Mucosa of descending colon (tissue), 3 donors: Measurements from ENCODE around the gene SIRPG. TPM values are rescaled to one million over a fixed set of nuclear protein-coding genes. Genes with fewer than 3 reads are reported as not detected.

Experiments
- ATAC-seq: fragments of 200-7000 bp; cut with Tn5 transposase; one replicate; pipeline ENCODE4 v1.9.1; 2020; ENCODE audit warnings: mild to moderate bottlenecking, moderate library complexity
- DNase-seq, 3 donors: peaks; one replicate each; pipeline ENCODE4 v3.0.0-alpha.2; 2020
- H3K36me3 ChIP-seq: fragments of 200-600 bp; one replicate; pipeline ENCODE4 v1.8.0; 2021; ENCODE audit warnings: low read depth, mild to moderate bottlenecking
- H3K4me1 ChIP-seq: fragments of 200-600 bp; one replicate; pipeline ENCODE4 v1.8.0; 2021; ENCODE audit warnings: low read depth, mild to moderate bottlenecking
- H3K4me3 ChIP-seq: fragments of 200-600 bp; one replicate; pipeline ENCODE4 v1.8.0; 2021; ENCODE audit warnings: mild to moderate bottlenecking
- H3K9me3 ChIP-seq: fragments of 200-600 bp; one replicate; pipeline ENCODE4 v1.8.0; 2021; ENCODE audit warnings: mild to moderate bottlenecking
- intact Hi-C, 2 donors: fragments of 100-400 bp; cut with DNase I in 1 of 2; cut with micrococcal nuclease in 1 of 2; formaldehyde crosslinking; loops; one replicate each; pipeline versions ENCODE4 v1.11.0 to v1.11.1; 2022; cut with DNase I, micrococcal nuclease
- total RNA-seq, 3 donors: library from RNA; stranded (reverse); fragmentation: NEBNext Ultra II Directional in 2 of 3; extraction: Animal tissue kit (Norgen Biotek cat#: 25700) in 2 of 3; gene quantifications; one replicate each; pipeline versions ENCODE4 v1.2.1 to v1.2.4, GENCODE V29; 2021 to 2023
- TF ChIP-seq, protein P1 (sequence below): fragments of 200-600 bp; IDR thresholded peaks from one replicate; pipeline ENCODE4 v1.8.0; 2022; ENCODE audit warnings: antibody characterized with exemption, mild to moderate bottlenecking
- donor health status: DM: no; HTN: no; CAD: no; lungs with moderate emphysema.
- donor health status: DM: no; HTN: no; CAD: no.
- donor health status: DM: no; HTN: yes; CAD: no.

SIRPG gene
- total RNA-seq, 3 donors from 2014 or later, result 1.1 to 1.7 (median 1.2) TPM

DNA sequence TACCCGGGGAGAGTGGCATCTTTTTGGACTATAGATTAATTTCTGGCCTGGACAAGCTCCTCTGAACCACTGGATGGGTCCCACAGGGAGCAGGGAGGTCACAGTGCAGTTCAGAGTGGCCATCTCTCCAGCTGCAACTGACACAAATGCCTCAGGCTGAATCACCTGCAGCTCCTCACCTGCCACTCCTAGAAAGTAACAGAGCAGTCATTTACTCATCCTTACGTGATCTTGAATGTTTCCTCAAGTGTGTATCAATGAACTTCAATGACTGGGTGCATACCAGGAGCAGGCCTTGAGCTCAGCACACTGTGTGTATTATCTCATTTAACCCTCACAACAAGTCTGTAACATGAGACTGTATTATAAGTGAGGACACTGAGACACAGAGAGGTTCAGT, 40.0 kb upstream of the SIRPG start:
- TF ChIP-seq, protein P1, sequence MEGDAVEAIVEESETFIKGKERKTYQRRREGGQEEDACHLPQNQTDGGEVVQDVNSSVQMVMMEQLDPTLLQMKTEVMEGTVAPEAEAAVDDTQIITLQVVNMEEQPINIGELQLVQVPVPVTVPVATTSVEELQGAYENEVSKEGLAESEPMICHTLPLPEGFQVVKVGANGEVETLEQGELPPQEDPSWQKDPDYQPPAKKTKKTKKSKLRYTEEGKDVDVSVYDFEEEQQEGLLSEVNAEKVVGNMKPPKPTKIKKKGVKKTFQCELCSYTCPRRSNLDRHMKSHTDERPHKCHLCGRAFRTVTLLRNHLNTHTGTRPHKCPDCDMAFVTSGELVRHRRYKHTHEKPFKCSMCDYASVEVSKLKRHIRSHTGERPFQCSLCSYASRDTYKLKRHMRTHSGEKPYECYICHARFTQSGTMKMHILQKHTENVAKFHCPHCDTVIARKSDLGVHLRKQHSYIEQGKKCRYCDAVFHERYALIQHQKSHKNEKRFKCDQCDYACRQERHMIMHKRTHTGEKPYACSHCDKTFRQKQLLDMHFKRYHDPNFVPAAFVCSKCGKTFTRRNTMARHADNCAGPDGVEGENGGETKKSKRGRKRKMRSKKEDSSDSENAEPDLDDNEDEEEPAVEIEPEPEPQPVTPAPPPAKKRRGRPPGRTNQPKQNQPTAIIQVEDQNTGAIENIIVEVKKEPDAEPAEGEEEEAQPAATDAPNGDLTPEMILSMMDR, result no peak
- no peak for ATAC-seq
- Histone ChIP-seq H3K4me3 (no peak overlapping the region), H3K36me3 (no peaks in the 10 kb centered on the region), H3K4me1 (no peaks in the 10 kb centered on the region), H3K9me3 (no peaks in the 10 kb centered on the region)
- intact Hi-C loops, result no loop called here
- DNase-seq, result no peak

DNA sequence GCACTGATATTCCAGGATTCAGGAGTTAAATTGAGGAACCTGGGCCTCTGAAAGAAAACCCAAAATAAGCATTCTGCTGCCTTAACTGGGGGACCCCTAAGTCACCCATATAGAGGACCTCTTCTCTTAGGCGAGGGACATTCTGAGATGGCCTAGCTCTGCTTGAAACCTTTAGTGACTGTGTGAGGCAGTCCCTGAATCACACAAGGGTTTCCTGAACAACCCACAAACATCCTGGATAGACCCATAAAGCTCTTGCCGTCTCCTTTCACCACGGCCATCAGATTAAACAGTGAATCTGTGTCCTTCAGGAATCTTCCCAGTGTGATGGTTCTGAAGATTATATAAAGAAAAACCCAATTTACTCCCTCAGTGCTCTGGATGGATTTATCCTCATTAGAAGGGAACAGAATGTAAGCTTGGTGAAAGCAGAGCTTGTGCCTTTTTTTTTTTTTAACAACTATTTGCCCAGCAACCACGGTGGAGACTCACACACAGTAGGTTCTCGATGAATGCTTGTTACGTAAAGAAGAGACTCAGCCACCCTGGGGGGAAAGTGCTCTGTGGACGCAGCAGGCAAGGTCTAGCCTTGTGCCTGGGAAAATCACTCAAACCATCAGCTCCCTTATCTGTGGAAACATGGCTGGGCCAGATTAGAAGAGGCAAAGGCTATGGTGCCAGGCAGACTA, 39.1 kb upstream of the SIRPG start:
- DNase-seq, result no peak
- intact Hi-C loops, result no loop called here
- Histone ChIP-seq H3K4me3 (no peak overlapping the region), H3K4me1 (no peaks in the 10 kb centered on the region), H3K36me3 (no peaks in the 10 kb centered on the region), H3K9me3 (no peaks in the 10 kb centered on the region)
- TF ChIP-seq, protein P1, result no peak
- ATAC-seq, result no peak

DNA sequence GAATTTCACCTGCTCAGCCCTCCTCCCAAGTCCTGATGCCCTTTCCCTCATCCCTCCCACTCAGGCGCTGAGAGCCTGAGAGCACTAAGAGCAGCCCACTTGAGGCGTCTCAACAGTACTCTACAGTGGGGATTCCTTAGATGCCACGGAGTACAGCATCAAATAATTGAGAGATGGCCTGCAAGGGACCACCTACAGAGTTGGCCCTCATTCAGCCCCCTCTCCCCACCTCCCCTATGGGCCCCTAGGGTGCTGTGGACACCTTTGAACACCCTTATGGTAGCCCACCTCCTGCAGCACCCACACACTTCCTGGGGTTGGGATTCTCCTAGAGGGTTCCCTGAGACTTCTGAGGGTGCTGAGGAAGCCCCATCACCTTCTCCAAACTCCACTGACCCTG, 37.1 kb upstream of the SIRPG start:
- no peaks in the 10 kb centered on the region for H3K4me1 ChIP-seq
- DNase-seq, result no peak
- intact Hi-C loops, result no loop called here
- no peaks in the 10 kb centered on the region for H3K36me3 ChIP-seq
- TF ChIP-seq, protein P1, result no peak
- no peak overlapping the region for H3K4me3 ChIP-seq
- no peaks in the 10 kb centered on the region for H3K9me3 ChIP-seq
- ATAC-seq, result no peak

DNA sequence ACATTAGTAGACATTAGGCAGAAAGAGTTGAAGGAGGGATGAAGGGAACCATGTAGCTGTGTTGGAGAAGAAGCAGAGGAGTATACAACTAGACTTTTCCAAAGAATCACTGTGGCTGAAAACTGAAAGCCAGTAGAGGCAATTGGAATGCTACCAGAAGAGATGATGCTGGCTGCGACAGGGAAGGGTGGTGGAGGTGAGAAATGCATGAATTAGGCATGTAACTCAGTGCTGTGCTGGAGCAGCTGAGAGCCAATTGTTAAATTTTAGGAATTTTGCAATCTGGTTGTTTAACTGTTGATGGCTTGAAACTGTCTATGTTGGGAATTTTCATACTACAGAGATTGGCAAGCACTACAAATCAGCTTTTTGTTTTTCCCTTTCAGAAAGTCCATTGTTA, 35.8 kb upstream of the SIRPG start:
- Histone ChIP-seq H3K4me1 (no peaks in the 10 kb centered on the region), H3K4me3 (no peak overlapping the region), H3K9me3 (no peaks in the 10 kb centered on the region), H3K36me3 (no peaks in the 10 kb centered on the region)
- intact Hi-C loops, result no loop called here
- TF ChIP-seq, protein P1, result no peak
- no peak for DNase-seq
- no peak for ATAC-seq

DNA sequence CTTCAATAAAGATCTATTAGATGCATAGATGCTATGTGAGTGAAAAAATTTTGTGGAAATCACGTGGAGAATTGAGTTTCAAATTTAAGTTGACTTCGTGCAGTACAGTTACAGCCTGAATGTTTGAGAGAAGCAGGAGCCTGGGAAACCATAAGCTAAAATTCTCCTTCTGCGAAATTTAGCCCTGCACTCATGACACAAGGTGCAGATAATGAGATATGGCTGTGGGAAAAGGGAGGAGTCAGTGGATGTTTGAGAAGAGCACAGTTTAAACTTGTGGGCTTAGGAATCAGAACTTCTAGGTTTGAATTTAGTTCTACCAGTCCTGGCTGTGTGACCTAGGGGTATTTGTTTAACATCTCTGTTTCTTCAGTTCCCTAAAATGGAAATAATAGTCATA, 32.1 kb upstream of the SIRPG start:
- no peak overlapping the region for H3K4me3 ChIP-seq
- H3K4me1 ChIP-seq, result no peaks in the 10 kb centered on the region
- no peaks in the 10 kb centered on the region for H3K9me3 ChIP-seq
- DNase-seq (no peak), ATAC-seq (no peak)
- TF ChIP-seq, protein P1, result no peak
- H3K36me3 ChIP-seq, result no peaks in the 10 kb centered on the region
- intact Hi-C loops, result no loop called here
